H9 (cell line): ENCODE data around the gene ATF6. TPM values are rescaled to one million over a fixed set of nuclear protein-coding genes. Genes with fewer than 3 reads are reported as not detected.

ENCODE experiments used
- DNase-seq: peaks from one replicate; pipeline ENCODE4 v3.0.0-alpha.2; 2017
- H2AFZ ChIP-seq: one replicate; pipeline ENCODE4 v1.6.1; 2013; ENCODE audit warnings: mild to moderate bottlenecking, low read length, control low read depth, moderate library complexity
- H2AK5ac ChIP-seq: 2 replicates; pipeline ENCODE4 v1.6.1; 2013; ENCODE audit warnings: low read length, control low read depth, mixed read lengths; ENCODE audit not compliant: insufficient read length
- H2BK120ac ChIP-seq: one replicate; pipeline ENCODE4 v1.6.1; 2013; ENCODE audit warnings: low read depth, mild to moderate bottlenecking, low read length, control low read depth, inconsistent platforms; ENCODE audit not compliant: poor library complexity, severe bottlenecking
- H2BK12ac ChIP-seq: 2 replicates; pipeline ENCODE4 v1.6.1; 2013; ENCODE audit warnings: low read length, control low read depth, mixed read lengths, low read depth; ENCODE audit not compliant: insufficient read length
- H2BK15ac ChIP-seq: 2 replicates; pipeline ENCODE4 v1.6.1; 2013; ENCODE audit warnings: low read depth, low read length, control low read depth
- H2BK20ac ChIP-seq: one replicate; pipeline ENCODE4 v1.6.1; 2013; ENCODE audit warnings: low read depth, mild to moderate bottlenecking, low read length, control low read depth, inconsistent platforms; ENCODE audit not compliant: poor library complexity, severe bottlenecking
- H2BK5ac ChIP-seq: 2 replicates; pipeline ENCODE4 v1.6.1; 2013; ENCODE audit warnings: low read length, control low read depth, mixed read lengths; ENCODE audit not compliant: insufficient read length
- H3K14ac ChIP-seq: 2 replicates; pipeline ENCODE4 v1.6.1; 2013; ENCODE audit warnings: low read length, control low read depth; ENCODE audit not compliant: insufficient read depth
- H3K18ac ChIP-seq: 2 replicates; pipeline ENCODE4 v1.6.1; 2013; ENCODE audit warnings: low read depth, mild to moderate bottlenecking, mixed read lengths, low read length, control low read depth; ENCODE audit not compliant: insufficient read length
- H3K23ac ChIP-seq: 2 replicates; pipeline ENCODE4 v1.6.1; 2013; ENCODE audit warnings: low read length, control low read depth, mixed read lengths, low read depth; ENCODE audit not compliant: insufficient read length
- H3K23me2 ChIP-seq: 2 replicates; pipeline ENCODE4 v1.6.1; 2013; ENCODE audit warnings: low read depth, mild to moderate bottlenecking, mixed read lengths, low read length, control low read depth; ENCODE audit not compliant: insufficient read length, poor library complexity, severe bottlenecking
- H3K27ac ChIP-seq: 2 replicates; pipeline ENCODE4 v1.5.1; 2013; ENCODE audit warnings: low read length, control low read depth, mixed read lengths, low read depth; ENCODE audit not compliant: insufficient read length
- H3K27me3 ChIP-seq: 2 replicates; pipeline ENCODE4 v1.6.1; 2013; ENCODE audit warnings: low read length, control low read depth, inconsistent platforms; ENCODE audit not compliant: insufficient read depth
- H3K4ac ChIP-seq: 2 replicates; pipeline ENCODE4 v1.6.1; 2013; ENCODE audit warnings: low read depth, mild to moderate bottlenecking, control low read depth, inconsistent platforms, low read length, moderate library complexity
- H3K4me1 ChIP-seq: 2 replicates; pipeline ENCODE4 v1.6.1; 2013; ENCODE audit warnings: low read length, control low read depth, inconsistent platforms; ENCODE audit not compliant: insufficient read depth
- H3K4me2 ChIP-seq: 2 replicates; pipeline ENCODE4 v1.6.1; 2013; ENCODE audit warnings: low read length, control low read depth, mixed read lengths; ENCODE audit not compliant: insufficient read length, insufficient read depth
- H3K56ac ChIP-seq: 2 replicates; pipeline ENCODE4 v1.6.1; 2013; ENCODE audit warnings: low read depth, mild to moderate bottlenecking, mixed read lengths, low read length, control low read depth; ENCODE audit not compliant: insufficient read length
- H3K79me1 ChIP-seq: 2 replicates; pipeline ENCODE4 v1.6.1; 2013; ENCODE audit warnings: low read depth, mild to moderate bottlenecking, moderate library complexity, low read length, control low read depth, inconsistent platforms; ENCODE audit not compliant: insufficient read depth, poor library complexity, severe bottlenecking
- H3K79me2 ChIP-seq: 2 replicates; pipeline ENCODE4 v1.6.1; 2013; ENCODE audit warnings: low read length, control low read depth, inconsistent platforms; ENCODE audit not compliant: insufficient read depth
- H3K9ac ChIP-seq: 2 replicates; pipeline ENCODE4 v1.6.1; 2013; ENCODE audit warnings: low read length, control low read depth, mixed read lengths; ENCODE audit not compliant: insufficient read length; ENCODE audit errors: extremely low read depth
- H3K9me3 ChIP-seq: one replicate; pipeline ENCODE4 v1.6.1; 2013; ENCODE audit warnings: low read depth, low read length, inconsistent platforms; ENCODE audit not compliant: control insufficient read depth
- H3T11ph ChIP-seq: one replicate; pipeline ENCODE4 v1.6.1; 2013; ENCODE audit warnings: mild to moderate bottlenecking, low read length, control low read depth, inconsistent platforms
- H4K20me1 ChIP-seq: one replicate; pipeline ENCODE4 v1.6.1; 2013; ENCODE audit not compliant: control insufficient read depth, insufficient read length, insufficient read depth
- H4K5ac ChIP-seq: 2 replicates; pipeline ENCODE4 v1.6.1; 2013; ENCODE audit warnings: low read depth, mild to moderate bottlenecking, mixed read lengths, low read length, control low read depth; ENCODE audit not compliant: insufficient read length
- H4K8ac ChIP-seq: replicated peaks from 2 replicates; pipeline ENCODE4 v1.6.1; 2013; ENCODE audit warnings: low read length, control low read depth, mixed read lengths, low read depth; ENCODE audit not compliant: insufficient read length
- H4K91ac ChIP-seq: 2 replicates; pipeline ENCODE4 v1.6.1; 2013; ENCODE audit warnings: low read depth, mild to moderate bottlenecking, moderate library complexity, mixed read lengths, low read length, control low read depth; ENCODE audit not compliant: insufficient read length
- H3K27ac Mint-ChIP-seq, 3 experiments: 2 replicates in 2 of 3; 3 replicates in 1 of 3; pipeline ENCODE4 v1.8.0; 2020 to 2021; ENCODE audit warnings: mixed read lengths in 3 of 3, mild to moderate bottlenecking in 1 of 3, moderate library complexity in 1 of 3
- H3K27me3 Mint-ChIP-seq: 2 replicates; pipeline ENCODE4 v1.8.0; 2021; ENCODE audit warnings: low read depth, mild to moderate bottlenecking, moderate library complexity, mixed read lengths
- H3K36me3 Mint-ChIP-seq, 3 experiments: 2 replicates in 2 of 3; 3 replicates in 1 of 3; pipeline ENCODE4 v1.8.0; 2020 to 2021; ENCODE audit warnings: low read depth in 3 of 3, mixed read lengths in 3 of 3; ENCODE audit not compliant: insufficient read depth in 1 of 3
- H3K4me1 Mint-ChIP-seq, 2 experiments: 2 replicates each; pipeline ENCODE4 v1.8.0; 2020; ENCODE audit warnings: mixed read lengths in 2 of 2
- H3K4me3 Mint-ChIP-seq, 2 experiments: 2 replicates in 1 of 2; 3 replicates in 1 of 2; pipeline ENCODE4 v1.8.0; 2020 to 2021; ENCODE audit warnings: mild to moderate bottlenecking in 2 of 2, mixed read lengths in 2 of 2, moderate library complexity in 1 of 2
- H3K9me3 Mint-ChIP-seq, 2 experiments: 2 replicates in 1 of 2; 3 replicates in 1 of 2; pipeline ENCODE4 v1.8.0; 2020; ENCODE audit warnings: mild to moderate bottlenecking in 2 of 2, mixed read lengths in 2 of 2, moderate library complexity in 1 of 2
- CTCF ChIP-seq: fragments of 200-600 bp; sonication (generic); conservative IDR thresholded peaks from 3 replicates; pipeline ENCODE4 v1.8.0; 2021; ENCODE audit warnings: antibody characterized with exemption, mild to moderate bottlenecking
- WGBS: extraction: QIAGEN DNeasy Blood & Tissue Kit; methylation state at CpG from one replicate; pipeline ENCODE4 v1.1.7; 2013; ENCODE audit warnings: missing lambda C conversion rate, low lambda C conversion rate, mixed read lengths; ENCODE audit not compliant: insufficient read length; ENCODE audit errors: extremely low coverage; 5-methylcytosine and 5-hydroxymethylcytosine counted together
- total RNA-seq: library from RNA; stranded (reverse); gene quantifications from 2 replicates; pipeline ENCODE4 v1.2.1, GENCODE V29; 2021

The ATF6 gene
- total RNA-seq, 1 experiment from 2014 or later: 11.2 TPM

GRCh38 chr1:161782886-161783285 is 16.8 kb downstream of the ATF6 start:
- Mint-ChIP-seq H3K36me3 (peaks cover 0 to 5% (median 0%) of the 10 kb centered on the region in 3 experiments; a peak in 1 of 7 replicates), H3K4me3 (no peak overlapping the region), H3K4me1 (no peaks in the 10 kb centered on the region), H3K27ac (no peak overlapping the region), H3K27me3 (no peaks in the 10 kb centered on the region), H3K9me3 (no peaks in the 10 kb centered on the region)
- no CpG with 5 or more reads among the region's 4 CpGs for WGBS
- H3K18ac ChIP-seq: no peak overlapping the region
- no peaks in the 10 kb centered on the region for H3K79me1 ChIP-seq
- no peak overlapping the region for H3K23ac ChIP-seq
- no peaks in the 10 kb centered on the region for H4K20me1 ChIP-seq
- TF ChIP-seq CTCF: no peak
- DNase-seq: no peak
- no peak overlapping the region for H2BK15ac ChIP-seq
- no peak overlapping the region for H2BK5ac ChIP-seq
- no peaks in the 10 kb centered on the region for H3K79me2 ChIP-seq
- no peak overlapping the region for H3T11ph ChIP-seq
- H3K56ac ChIP-seq: no peak overlapping the region
- no peak overlapping the region for H2AK5ac ChIP-seq
- no peak overlapping the region for H2BK120ac ChIP-seq
- no peaks in the 10 kb centered on the region for H3K23me2 ChIP-seq
- no peak overlapping the region for H4K5ac ChIP-seq
- H3K9ac ChIP-seq: no peak overlapping the region
- no peak overlapping the region for H3K4ac ChIP-seq
- H3K9me3 ChIP-seq: no peaks in the 10 kb centered on the region
- no peak overlapping the region for H3K4me2 ChIP-seq
- H3K14ac ChIP-seq: no peak overlapping the region
- H2AFZ ChIP-seq: no peak overlapping the region
- H4K91ac ChIP-seq: no peak overlapping the region
- no peak overlapping the region for H2BK12ac ChIP-seq
- no peak overlapping the region for H2BK20ac ChIP-seq
- no peaks in the 10 kb centered on the region for H3K27me3 ChIP-seq
- no peaks in the 10 kb centered on the region for H3K4me1 ChIP-seq
- H3K27ac ChIP-seq: no peak overlapping the region
- no peak overlapping the region for H4K8ac ChIP-seq
